Measurements from ENCODE around the gene RPA1. TPM values are rescaled to one million over a fixed set of nuclear protein-coding genes. Genes with fewer than 3 reads are reported as not detected.
A peak's percentile ranks its signal among the peaks of the same experiment; 100 is the strongest.

Gene RPA1
- polyA plus RNA-seq, 1 experiment: 67.9 TPM

- Histone ChIP-seq H3K36me3 (ENCODE audit: control insufficient read depth, insufficient read depth, low read length) (peaks cover 2% of the 10 kb centered on the region), H3K4me3 (ENCODE audit: low read depth, low read length) (peak overlapping the region; percentile 94), H3K27me3 (ENCODE audit: control insufficient read depth, insufficient read depth, low read length) (no peaks in the 10 kb centered on the region)
- DNase-seq (ENCODE audit: low read depth): no peak
- ChIA-PET POLR2A (interaction anchor here (0.6 kb wide), 4 partner anchors 57 to 341 kb away, joined by 4 to 9 read pairs (median 7); no protein-coding TSS in a partner anchor), CTCF (interaction anchor here (0.7 to 1.2 kb wide), 6 partner anchors 10 to 159 kb away, joined by 3 to 6 read pairs (median 4); partner anchors contain the start of gene WDR81)
- no peak for TF ChIP-seq CTCF (IDR thresholded peaks at IDR 0.05; ENCODE audit: insufficient read depth, low read depth, low read length)
Observed at GRCh38 chr17:1829216-1829591, 601 bp upstream of the RPA1 start.

GRCh38 chr17:1830288-1830687 is 483 bp downstream of the RPA1 start:
- no peaks in the 10 kb centered on the region for H3K27me3 ChIP-seq (ENCODE audit: control insufficient read depth, insufficient read depth, low read length)
- H3K4me3 ChIP-seq (ENCODE audit: low read depth, low read length): peak overlapping the region; percentile 94
- H3K36me3 ChIP-seq (ENCODE audit: control insufficient read depth, insufficient read depth, low read length): peaks cover 2% of the 10 kb centered on the region
- no peak for DNase-seq (ENCODE audit: low read depth)
- CTCF ChIA-PET: interaction anchor here (0.6 to 1.2 kb wide), 2 partner anchors 110 to 189 kb away, joined by 3 to 6 read pairs; no protein-coding TSS in a partner anchor
- POLR2A ChIA-PET: interaction anchor here (0.6 kb wide), 1 partner anchor 108 kb away, joined by 4 read pairs; no protein-coding TSS in a partner anchor
- TF ChIP-seq CTCF (IDR thresholded peaks at IDR 0.05; ENCODE audit: insufficient read depth, low read depth, low read length): no peak

- no peaks in the 10 kb centered on the region for H3K27me3 ChIP-seq (ENCODE audit: control insufficient read depth, insufficient read depth, low read length)
- POLR2A ChIA-PET: no interaction called here
- TF ChIP-seq CTCF (IDR thresholded peaks at IDR 0.05; ENCODE audit: insufficient read depth, low read depth, low read length): no peak
- no peak for DNase-seq (ENCODE audit: low read depth)
- H3K36me3 ChIP-seq (ENCODE audit: control insufficient read depth, insufficient read depth, low read length): no peaks in the 10 kb centered on the region
- CTCF ChIA-PET: no interaction called here
- H3K4me3 ChIP-seq (ENCODE audit: low read depth, low read length): no peak overlapping the region
Observed at GRCh38 chr17:1834380-1835149, 4.8 kb downstream of the RPA1 start.

GRCh38 chr17:1839516-1839915 is 9.7 kb downstream of the RPA1 start:
- DNase-seq (ENCODE audit: low read depth): no peak
- CTCF ChIA-PET: interaction anchor here (1.2 kb wide), 1 partner anchor 10 kb away, joined by 4 read pairs; the partner anchor contains the start of genes RPA1 and SMYD4
- H3K27me3 ChIP-seq (ENCODE audit: control insufficient read depth, insufficient read depth, low read length): no peaks in the 10 kb centered on the region
- no peak overlapping the region for H3K4me3 ChIP-seq (ENCODE audit: low read depth, low read length)
- POLR2A ChIA-PET: no interaction called here
- TF ChIP-seq CTCF (IDR thresholded peaks at IDR 0.05; ENCODE audit: insufficient read depth, low read depth, low read length): no peak
- peaks cover 2% of the 10 kb centered on the region; the same call in 1 of the 2 replicates for H3K36me3 ChIP-seq (ENCODE audit: control insufficient read depth, insufficient read depth, low read length)

- CTCF ChIA-PET: interaction anchor here (1.0 to 2.4 kb wide), 2 partner anchors 22 to 270 kb away, joined by 3 to 6 read pairs; no protein-coding TSS in a partner anchor
Observed at GRCh38 chr17:1843947-1844346, 14.1 kb downstream of the RPA1 start.

More at GRCh38 chr17:1843947-1844346, 14.1 kb downstream of the RPA1 start:
- H3K36me3 ChIP-seq (ENCODE audit: control insufficient read depth, insufficient read depth, low read length): peaks cover 8% of the 10 kb centered on the region
- POLR2A ChIA-PET: no interaction called here
- no peak for DNase-seq (ENCODE audit: low read depth)
- no peak for TF ChIP-seq CTCF (IDR thresholded peaks at IDR 0.05; ENCODE audit: insufficient read depth, low read depth, low read length)
- H3K27me3 ChIP-seq (ENCODE audit: control insufficient read depth, insufficient read depth, low read length): no peaks in the 10 kb centered on the region
- H3K4me3 ChIP-seq (ENCODE audit: low read depth, low read length): no peak overlapping the region

All from BJ (cell line).